Activated CD8-positive, alpha-beta memory T cell treated with anti-CD3 and anti-CD28 coated beads, Interleukin-2, amount 50 U/mL, for 48 hours (primary cell): ENCODE data around the gene MTARC2.

ENCODE experiments used
- DNase-seq: peaks from one replicate; pipeline ENCODE4 v3.0.0-alpha.2; 2020

Gene MTARC2

GRCh38 chr1:220770245-220770913, 22.3 kb downstream of the MTARC2 start:
- no peak for DNase-seq

GRCh38 chr1:220772846-220773245, 24.7 kb downstream of the MTARC2 start:
- DNase-seq, result no peak

- DNase-seq, result peak; percentile 82
Observed at GRCh38 chr1:220775240-220775853, 27.2 kb downstream of the MTARC2 start.

GRCh38 chr1:220776254-220776653, 28.1 kb downstream of the MTARC2 start:
- DNase-seq, result no peak

- peak; percentile 92 for DNase-seq
Observed at GRCh38 chr1:220776720-220777326, 28.7 kb downstream of the MTARC2 start.

GRCh38 chr1:220783453-220783852, 35.3 kb downstream of the MTARC2 start:
- no peak for DNase-seq

GRCh38 chr1:220784751-220785150, 36.6 kb downstream of the MTARC2 start:
- no peak for DNase-seq

- no peak for DNase-seq
Observed at GRCh38 chr1:220785166-220786056, 37.3 kb downstream of the MTARC2 start.

GRCh38 chr1:220786057-220786336, 37.9 kb downstream of the MTARC2 start:
- DNase-seq, result no peak

GRCh38 chr1:220786337-220787068, 38.4 kb downstream of the MTARC2 start, which contains the start of gene MTARC1:
Gene MTARC1, plus strand, starts transcription at chr1:220786913. Its CDS starts 32 bp downstream, at chr1:220786945.
- no peak for DNase-seq

- DNase-seq, result no peak
Observed at GRCh38 chr1:220787069-220787619, 39.0 kb downstream of the MTARC2 start.

- DNase-seq, result no peak
Observed at GRCh38 chr1:220788900-220789299, 40.8 kb downstream of the MTARC2 start.

- DNase-seq, result no peak
Observed at GRCh38 chr1:220789532-220790147, 41.5 kb downstream of the MTARC2 start.

- DNase-seq, result no peak
Observed at GRCh38 chr1:220791285-220791684, 43.2 kb downstream of the MTARC2 start.

GRCh38 chr1:220791956-220792355, 43.8 kb downstream of the MTARC2 start:
- DNase-seq, result no peak

- no peak for DNase-seq
Observed at GRCh38 chr1:220796530-220796929, 48.4 kb downstream of the MTARC2 start.

GRCh38 chr1:220797044-220797443, 48.9 kb downstream of the MTARC2 start:
- no peak for DNase-seq

GRCh38 chr1:220797553-220797952, 49.4 kb downstream of the MTARC2 start:
- no peak for DNase-seq

- DNase-seq, result no peak
Observed at GRCh38 chr1:220798338-220798737, 50.2 kb downstream of the MTARC2 start.

- DNase-seq, result no peak
Observed at GRCh38 chr1:220800262-220800661, 52.1 kb downstream of the MTARC2 start.

- DNase-seq, result no peak
Observed at GRCh38 chr1:220803401-220804201, 55.5 kb downstream of the MTARC2 start.
